HG03045 (cell line): ENCODE results near the gene CORO2B.
"Not testable (repeated sequence)": the region's sequence is repeated elsewhere in the genome, so short reads cannot be mapped to it uniquely, and the experiment has no call there.

Experiments used
- ATAC-seq: cut with Tn5 transposase; IDR thresholded peaks from one replicate; pipeline ENCODE4 v1.9.1; 2021; ENCODE audit warnings: mild to moderate bottlenecking, moderate library complexity; ENCODE audit not compliant: unreplicated experiment

The CORO2B gene

DNA sequence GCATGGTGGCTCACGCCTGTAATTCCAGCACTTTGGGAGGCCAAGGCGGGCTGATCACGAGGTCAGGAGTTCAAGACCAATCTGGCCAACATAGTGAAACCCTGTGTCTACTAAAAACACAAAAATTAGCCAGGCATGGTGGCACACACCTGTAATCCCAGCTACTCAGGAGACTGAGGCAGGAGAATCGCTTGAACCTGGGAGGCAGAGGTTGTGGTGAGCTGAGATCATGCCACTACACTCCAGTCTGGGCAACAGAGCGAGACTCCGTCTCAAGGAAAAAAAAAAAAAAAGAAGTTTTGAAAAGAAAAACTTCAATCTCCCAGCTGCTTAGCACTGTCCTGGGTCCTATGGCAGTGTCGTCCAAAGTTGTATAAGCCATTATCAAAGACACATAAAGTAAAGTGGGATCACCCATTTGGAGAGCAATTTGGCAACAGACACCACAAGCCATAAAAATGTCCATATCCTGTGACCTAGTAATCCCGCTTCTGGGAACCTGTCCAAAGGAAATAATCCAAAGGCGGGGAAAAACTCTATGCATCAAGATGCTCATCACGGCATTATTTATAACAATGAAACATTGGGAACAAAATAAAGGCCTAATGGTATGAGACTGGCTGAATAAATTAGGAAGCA lies 26.2 kb downstream of the CORO2B start:
- ATAC-seq, result not testable (repeated sequence)

DNA sequence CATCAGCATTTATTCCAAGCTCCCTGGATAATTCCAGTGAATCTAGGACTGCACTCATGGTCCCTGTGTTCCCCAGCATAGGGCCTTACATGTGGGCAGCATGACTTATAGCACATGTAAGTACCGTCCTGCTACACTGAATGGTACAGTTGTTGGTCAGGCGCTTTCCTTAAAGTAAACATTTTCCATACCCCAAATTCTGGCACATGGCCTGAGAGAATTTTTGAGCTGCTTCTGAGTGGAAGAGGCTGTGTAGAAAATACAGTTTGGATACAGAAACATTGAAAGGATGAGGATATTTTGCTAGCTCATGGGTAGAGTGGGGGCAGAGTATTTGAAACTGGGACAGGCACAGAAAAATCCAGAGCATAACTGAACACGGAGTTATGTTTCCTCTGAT lies 27.6 kb downstream of the CORO2B start:
- no peak for ATAC-seq

DNA sequence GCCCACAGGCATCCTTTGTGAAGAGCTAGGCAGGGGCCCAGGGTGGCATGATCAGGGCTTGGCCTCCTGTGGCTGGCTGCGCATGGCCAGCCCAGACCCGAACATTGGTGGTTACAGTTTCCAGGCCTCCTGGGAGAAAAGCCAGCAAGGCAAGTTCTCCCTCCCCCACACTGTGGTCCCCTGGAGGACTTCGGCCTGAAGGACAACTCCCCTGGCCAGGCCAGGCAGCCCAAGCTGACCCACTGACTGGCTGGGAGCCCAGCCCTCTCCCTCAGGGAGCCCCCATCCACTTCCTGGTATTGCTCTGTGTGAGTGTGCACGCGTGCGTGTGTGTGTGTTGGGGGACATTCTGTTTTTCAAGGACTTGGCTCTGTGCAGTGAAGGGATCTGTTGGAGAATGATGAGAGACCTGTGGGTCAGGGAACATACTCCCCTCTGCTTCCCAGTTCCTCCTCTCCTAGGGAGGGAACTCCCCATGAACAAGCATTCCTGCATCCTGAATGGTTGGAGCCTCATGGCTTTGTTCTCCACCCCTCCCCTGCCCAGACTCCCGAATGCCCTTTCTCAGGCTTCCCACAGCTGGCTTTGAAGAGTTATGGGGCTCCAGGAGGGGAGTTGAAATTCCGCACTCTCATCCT lies 29.5 kb downstream of the CORO2B start:
- ATAC-seq, result no peak

DNA sequence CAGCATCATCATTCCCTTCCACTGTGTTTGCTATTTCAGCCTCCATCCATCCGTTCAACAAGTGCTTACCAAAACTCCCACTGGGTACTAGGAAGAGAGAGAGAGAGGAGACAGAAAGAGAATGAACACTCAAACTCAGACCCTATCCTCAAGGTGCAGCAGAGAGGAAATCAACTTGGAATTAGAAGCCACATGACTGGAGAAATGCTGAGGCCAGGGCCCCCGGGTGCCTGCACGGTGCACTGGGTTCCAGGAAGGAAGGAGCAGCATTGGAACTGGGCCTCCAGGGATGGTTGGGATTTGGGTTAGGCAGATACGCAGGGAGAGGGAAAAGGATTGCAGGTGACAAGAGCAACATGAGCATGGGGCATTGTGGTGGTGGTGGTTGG lies 30.0 kb downstream of the CORO2B start:
- no peak for ATAC-seq

DNA sequence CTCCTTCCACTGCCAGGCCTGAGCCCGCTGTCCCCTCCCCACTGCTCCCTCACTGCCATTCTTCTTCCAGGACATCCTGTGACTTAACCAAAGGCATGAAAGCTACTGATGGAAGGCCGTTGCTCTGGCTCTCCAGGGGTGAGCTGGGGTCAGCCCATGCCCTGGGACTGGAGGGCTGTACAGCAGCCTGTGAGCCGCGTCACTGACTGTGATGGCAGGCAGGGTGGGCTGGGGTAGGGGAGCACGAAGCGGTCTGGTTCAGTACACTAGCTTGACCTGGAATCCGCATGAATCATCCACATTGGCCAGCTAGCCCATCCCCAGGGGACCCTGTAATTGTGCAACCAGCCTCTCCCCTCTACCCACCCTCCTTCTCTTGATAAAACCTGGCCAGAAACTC lies 30.8 kb downstream of the CORO2B start:
- ATAC-seq, result no peak

DNA sequence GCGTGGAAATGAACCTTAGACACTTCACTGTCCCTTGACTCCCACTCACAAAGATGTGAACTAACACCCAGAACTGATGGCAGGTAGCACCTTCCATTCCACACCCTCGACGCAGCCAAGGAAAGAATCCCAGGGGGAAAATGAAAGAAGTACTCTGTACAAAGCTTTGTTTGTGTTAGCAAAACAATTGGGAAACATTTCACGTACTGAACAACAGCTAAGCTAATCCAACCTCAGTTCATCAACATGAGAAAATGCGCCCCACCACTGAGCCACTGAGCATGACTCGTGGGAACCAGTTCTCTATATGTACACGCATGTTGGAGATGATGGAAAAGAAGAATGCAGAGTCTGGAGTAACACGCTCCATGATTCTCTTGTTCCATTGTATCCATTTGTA lies 32.0 kb downstream of the CORO2B start:
- no peak for ATAC-seq

DNA sequence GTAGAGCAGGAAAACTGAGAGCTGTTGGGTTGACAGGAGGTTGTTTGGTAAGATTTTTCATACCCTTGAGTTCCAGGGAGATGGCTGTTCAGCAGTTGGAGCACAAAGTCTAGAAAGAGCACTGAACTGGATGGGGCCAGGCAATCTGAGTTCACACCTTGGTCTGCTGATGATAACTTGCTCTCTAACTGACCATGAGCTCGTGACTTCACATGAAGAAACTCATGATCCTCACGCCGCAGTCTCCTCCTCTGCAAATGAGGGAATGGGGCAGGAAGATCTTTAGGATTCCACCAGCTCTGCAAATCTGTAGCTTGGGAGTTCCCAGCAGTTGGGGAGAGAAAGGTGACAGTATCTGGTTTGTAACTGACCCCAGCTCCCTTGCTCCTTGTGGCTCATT lies 33.7 kb downstream of the CORO2B start:
- no peak for ATAC-seq

DNA sequence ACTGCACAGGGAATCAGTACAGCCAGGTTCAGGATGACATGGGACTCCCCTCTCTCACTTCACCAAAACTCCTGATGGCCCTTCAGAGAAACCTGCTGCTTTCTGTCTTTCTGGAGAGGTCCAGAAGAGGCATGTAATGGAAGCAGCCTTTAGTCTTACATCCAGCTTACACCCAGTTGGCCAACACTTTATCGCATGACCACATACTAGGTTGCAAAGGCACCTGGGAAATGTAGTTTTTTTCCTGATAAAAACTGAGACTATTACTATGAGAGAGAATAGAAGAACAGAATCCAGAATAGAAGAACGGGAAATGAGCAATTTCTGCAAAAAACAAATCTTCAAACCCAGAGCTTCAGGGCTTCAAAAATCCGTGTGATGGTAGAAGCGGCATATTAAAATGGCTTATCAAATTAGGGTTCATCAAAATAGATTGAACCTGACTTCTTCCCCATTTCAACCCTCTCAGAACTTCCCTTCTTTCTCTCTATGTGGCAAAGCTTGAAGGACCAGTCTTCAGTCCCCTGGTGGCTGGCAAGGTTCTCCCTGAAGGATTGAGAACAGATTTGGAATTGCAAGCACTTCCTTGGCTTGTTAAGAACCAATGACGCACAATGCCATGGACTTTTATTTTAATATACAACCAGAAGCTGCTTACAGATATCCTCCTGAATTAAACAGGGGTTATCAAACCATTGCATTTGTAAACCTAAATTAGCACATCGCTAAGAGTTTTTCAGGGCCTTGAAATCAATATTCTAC lies 34.4 kb downstream of the CORO2B start:
- no peak for ATAC-seq

DNA sequence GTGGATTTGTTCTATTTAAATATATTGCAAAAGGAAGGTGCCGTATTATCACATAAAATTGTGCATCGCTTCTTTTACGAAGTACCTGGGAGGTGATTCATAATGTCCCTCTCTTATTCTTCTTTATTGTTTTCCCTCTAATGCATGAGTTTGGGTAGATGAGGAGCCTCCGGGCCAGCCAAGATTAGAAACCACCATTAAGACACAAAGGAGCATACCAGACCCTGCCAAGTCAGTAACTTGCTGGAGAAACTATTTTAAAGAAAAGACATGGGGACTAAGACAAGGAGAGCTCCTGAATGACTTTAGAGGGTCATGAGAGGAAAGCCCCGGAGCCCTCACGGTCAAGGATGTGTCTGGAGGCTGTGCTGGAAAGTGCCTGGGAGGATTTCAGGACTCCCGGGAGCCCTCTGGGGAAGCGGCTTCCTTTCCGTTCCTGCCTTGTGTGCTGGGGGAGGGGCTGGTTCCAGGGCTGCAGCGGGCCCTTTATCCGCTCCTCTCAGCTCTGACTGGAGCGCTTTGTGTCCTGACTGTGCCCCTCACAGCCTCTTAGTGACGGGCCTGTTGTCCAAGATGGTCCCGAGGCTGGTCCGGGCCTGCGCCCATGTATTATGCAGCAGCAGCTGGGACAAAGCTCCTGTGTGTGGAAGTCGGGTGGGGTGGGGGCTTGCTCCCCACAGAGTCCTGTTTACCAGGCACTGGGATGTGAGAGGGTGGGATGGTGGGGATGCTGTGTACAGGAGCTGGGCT lies 35.7 kb downstream of the CORO2B start:
- no peak for ATAC-seq

DNA sequence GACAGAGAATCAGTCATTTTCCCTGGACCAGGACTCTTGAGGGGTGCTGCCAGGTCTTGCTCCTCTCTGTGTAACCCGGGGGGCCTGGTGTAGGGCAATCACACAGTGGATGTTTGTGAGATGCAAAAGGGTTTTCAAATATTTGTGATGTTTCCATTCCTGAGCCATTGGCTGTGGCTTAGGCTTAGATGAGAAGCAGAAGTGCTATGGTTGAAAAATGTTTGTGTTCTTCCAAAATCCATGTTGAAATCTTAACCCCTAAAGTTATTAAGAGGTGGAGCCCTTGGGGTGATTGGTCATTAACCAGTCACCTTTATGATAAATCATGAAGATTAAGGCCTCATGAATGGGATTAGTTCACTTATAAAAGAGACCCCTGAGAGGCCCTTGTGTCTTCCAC lies 36.5 kb downstream of the CORO2B start:
- ATAC-seq, result no peak

DNA sequence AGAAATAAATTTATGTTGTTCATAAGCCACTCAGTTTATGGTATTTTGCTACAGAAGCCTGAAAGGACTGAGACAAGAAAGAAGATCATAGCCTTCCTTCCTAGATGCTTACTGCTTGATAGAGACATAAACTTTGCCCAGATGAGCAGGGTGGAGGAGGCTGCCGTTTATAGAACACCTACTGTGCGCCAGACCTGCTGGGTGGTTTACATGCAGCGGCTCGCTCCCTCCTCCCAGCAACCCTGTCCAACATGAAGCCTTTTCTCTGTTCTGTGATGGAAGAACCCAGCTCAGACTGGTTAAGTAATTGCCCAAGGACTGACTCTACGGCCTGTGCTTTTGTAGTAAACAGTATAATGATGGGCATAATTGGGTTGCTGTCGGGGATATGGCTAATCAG lies 37.0 kb downstream of the CORO2B start:
- ATAC-seq, result no peak

DNA sequence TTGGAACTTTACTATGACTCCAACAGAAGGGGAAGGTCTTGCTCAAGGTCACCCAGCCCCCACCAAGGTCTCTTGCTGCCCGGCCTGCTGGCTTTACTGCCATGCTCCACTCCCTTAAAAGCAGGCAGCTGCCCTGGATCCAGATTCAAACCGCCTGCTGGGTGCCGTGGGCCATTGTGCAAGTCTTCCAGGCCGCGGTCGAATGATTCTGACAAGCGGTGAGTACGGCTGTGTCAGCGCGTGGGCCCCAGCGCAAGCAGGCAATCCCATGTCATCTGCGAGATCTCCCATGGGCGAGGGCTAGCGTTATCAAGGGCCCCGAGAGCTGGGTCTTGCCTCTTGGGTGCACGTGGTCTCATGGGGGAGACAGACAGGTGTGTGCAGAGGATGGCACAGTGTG lies 37.6 kb downstream of the CORO2B start:
- no peak for ATAC-seq

DNA sequence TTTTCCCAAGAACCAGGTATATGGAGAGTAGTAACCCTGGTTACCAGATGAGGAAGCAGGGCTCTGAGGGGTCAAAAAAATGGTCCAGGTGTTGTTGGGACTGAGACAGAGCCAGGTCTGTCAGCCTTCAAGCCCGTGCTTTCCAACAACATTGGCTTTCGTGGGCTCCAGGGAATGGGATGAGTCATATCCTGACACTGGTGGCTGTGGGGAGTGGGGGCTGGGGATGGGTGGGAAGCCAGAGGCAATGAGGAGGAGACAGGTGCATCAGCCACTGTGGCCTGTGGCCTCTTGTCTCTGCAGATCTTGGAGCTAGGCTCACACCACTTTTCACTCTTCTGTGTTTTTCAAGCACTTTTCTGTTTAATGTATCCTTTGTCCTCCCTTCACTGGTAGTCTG lies 38.2 kb downstream of the CORO2B start:
- no peak for ATAC-seq

DNA sequence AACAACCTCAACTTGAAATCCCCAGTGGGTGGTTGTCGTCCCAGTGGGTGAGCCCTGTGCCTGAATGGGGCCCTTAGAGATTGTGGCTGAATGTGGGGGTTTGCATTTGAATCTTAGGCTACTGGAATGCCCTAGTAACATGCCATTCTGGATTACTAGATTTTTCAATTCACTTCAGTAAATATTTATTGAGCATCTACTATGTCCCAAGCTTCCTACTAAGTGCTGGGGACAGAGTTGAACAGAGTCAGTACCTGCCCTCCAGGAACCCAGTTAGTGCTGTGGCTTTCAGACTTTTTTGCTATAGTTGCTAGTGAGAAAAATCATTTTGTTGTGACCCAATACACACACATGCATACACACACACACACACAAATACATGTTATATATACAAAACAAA lies 39.0 kb downstream of the CORO2B start:
- no peak for ATAC-seq

DNA sequence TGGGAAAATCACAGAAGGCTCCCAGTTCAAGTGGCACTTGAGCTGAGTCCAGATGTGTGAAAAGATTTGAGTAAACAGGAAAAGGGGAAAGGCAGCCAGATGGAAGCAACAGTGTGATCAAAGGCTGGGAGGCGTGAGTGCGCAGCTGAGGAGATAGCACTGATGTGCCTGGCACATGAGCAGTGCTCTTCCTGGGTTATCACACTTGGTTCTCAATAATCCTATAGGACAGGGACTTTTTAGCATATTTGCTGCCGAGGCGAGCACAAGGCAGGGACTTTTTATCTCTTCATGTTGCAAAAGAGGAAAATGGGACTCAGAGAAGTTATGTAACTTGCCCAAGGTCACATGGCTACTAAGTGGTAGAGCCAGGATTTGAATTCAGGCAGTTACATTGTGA lies 39.6 kb downstream of the CORO2B start:
- ATAC-seq, result no peak

DNA sequence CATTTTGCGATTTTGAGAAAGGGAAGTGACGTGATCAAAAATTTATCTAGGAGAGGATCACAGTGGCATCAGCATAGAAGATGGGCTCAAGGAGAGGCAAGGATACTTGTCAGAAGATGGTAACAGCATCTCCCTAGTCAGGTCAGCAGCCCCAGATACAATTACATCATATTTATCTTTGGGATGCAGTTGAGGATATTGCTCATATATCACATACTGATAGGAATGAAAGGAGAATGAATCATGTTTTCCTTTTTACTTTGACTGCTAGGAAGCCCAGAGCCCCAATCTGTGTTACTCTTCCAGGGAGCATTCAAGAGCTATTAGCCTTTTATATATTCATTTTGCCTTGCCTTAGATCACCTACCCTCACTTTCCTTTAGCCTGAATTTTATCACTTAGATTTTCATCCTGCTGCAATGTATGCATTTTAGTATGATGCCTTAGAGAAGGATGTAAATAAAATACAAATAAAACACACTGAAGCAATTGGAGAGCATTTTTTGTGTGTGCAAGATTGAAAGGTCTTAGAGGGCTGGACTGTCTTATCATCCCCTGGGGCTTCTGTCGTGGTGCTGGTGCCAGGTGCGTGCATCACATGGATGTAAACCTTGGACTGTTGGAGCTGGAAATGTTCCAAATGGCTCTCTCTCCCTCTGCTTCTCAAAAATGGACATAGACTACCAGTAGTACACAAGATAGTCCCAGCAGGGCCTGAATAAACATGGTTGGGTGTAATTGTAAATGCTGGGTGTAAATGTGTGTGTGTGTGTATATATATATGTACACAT lies 40.3 kb downstream of the CORO2B start:
- no peak for ATAC-seq

DNA sequence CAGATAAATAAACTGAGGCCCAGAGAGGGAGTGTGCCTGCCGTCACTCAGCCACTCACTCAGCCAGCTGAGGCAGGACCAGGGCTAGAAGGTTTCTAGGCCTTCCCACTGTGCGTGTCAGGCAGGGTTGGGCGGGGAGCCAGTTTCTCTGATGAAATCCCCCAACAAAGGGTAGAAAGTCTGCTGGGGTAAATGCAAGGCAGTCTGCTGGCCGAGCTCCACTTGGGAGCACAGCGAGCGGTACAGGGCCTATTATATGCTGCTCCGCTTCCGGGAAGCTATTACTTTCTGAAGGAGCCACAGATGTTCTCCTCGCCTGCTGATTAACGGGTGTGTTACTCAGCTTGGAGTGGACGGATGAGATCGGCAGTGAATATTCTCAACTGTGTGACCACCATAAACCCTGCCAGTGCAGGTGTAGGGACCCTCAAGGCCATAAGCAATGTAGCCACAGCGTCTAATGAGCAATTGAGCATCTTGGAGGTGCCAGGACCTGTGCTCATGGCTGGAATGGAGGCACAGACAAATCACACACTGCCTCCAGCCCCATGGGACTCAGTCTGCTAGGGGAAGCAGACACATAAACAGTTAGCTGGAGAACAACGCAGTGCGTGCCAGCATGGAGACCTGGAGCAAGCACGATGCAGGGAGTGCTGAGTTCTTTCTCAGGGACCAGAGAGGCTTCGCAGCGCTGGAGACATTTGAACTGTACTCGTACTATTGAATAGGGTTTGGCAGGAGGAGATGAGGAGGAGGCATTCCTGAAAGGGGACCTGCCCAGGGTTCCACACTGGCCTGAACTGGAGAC lies 42.1 kb downstream of the CORO2B start:
- ATAC-seq, result no peak

DNA sequence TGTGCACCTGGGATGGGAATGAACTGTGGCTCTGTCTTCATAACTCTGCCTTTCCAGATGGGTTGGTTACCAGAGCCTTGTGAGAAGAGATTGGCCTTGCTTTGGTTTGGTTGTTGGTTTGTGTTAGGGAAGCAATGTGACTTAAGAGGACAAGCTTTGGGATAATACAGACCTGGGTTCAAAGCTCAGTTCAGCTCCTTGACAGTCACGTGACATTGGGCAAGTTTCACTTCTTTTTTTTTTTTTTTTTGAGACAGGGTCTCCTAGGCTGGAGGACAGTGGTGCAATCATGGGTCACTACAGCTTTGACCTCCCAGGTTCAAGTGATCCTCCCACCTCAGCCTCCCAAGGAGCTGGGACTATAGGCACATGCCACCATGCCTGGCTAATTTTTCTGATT lies 42.7 kb downstream of the CORO2B start:
- no peak for ATAC-seq

DNA sequence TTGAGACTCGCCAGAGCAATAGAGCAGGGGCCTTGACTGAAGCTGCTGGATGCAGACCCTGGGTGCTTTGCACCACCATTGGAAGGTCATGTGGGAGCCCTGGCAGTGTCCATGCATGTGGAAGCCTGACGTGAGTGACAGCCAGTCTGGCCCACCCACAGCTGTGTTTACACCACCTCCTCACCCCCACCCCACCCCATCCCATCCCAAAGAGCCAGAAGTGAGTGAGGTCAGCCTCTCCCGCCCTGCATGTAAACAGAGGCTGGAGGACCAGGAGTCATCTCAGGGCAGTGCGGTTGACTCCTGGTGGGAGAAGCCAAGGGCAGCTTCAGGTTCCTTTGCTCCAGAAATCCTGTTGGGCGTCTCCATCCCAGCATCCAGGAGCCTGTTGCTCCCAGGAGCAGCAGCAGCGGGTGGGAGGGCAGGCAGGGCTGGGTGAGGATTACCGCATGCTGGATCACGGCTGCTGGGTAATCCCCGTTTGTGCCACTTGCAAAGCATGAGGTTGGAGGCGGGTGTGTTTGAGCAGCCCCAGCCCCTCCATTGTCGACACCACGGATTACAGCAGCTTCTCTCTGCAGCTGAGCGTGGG lies 44.6 kb downstream of the CORO2B start:
- no peak for ATAC-seq

DNA sequence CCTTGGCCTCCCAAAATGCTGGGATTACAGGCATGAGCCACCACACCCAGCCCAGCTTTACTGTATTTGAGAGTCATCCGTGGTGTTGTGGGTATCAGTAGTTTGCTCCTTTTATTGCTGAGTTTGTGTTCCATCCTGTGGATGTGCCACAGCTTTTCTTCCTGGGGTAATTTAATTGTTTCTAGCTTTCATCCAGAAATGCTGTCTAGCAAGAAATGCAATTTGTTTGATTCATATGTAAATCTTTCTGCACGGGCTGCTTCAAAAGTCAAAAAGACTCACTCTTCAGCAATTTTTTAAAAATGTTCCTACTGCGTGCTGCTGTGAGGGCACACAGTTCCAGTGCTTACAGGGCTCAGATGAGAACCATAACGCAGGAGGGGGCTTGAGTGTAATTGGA lies 47.1 kb downstream of the CORO2B start:
- ATAC-seq, result no peak
